Endothelial cell of umbilical vein (primary cell): ENCODE data around the gene CACNA1A.
"Not testable (repeated sequence)": the region's sequence is repeated elsewhere in the genome, so short reads cannot be mapped to it uniquely, and the experiment has no call there.

Experiments used
- CTCF ChIP-seq, 2 donors: IDR thresholded peaks; 1 replicate in 1 of 2; 2 replicates in 1 of 2; pipeline ENCODE4 v1.5.1; 2011; ENCODE audit warnings: low read length in 2 of 2, mild to moderate bottlenecking in 2 of 2, moderate library complexity in 2 of 2, control low read depth in 1 of 2, inconsistent platforms in 1 of 2, low read depth in 1 of 2; ENCODE audit not compliant: insufficient read depth in 1 of 2; ENCODE audit errors: extremely low read depth in 1 of 2
- FOS ChIP-seq: IDR thresholded peaks from 2 replicates; pipeline ENCODE4 v1.6.1; 2011; ENCODE audit warnings: mild to moderate bottlenecking, low read length, moderate library complexity, borderline replicate concordance; ENCODE audit not compliant: insufficient read depth
- MAX ChIP-seq: IDR thresholded peaks from 2 replicates; pipeline ENCODE4 v1.6.1; 2011; ENCODE audit not compliant: insufficient read depth, insufficient read length
- POLR2A ChIP-seq: IDR thresholded peaks from 2 replicates; pipeline ENCODE4 v1.6.1; 2012; ENCODE audit warnings: low read depth, mild to moderate bottlenecking, control low read depth, low read length
- POLR2AphosphoS5 ChIP-seq: IDR thresholded peaks from 2 replicates; pipeline ENCODE4 v1.6.1; 2012; ENCODE audit warnings: low read depth, mild to moderate bottlenecking, control low read depth, low read length, moderate library complexity; ENCODE audit not compliant: insufficient read depth

- TF ChIP-seq CTCF (IDR thresholded peaks at IDR 0.05; ENCODE audit: extremely low read depth in 1 of 2, insufficient read depth in 1 of 2, low read depth in 1 of 2, low read length in 2 of 2); POLR2A; MAX; POLR2AphosphoS5; FOS: not testable (repeated sequence)
These were observed 80.4 kb downstream of the CACNA1A start for GRCh38 chr19:13425875-13426274.
